Activated naive CD4-positive, alpha-beta T cell treated with anti-CD3 and anti-CD28 coated beads, Interleukin-2, amount 50 U/mL, for 24 hours (primary cell): ENCODE results near the gene DTL.

Source experiments
- H3K27ac Mint-ChIP-seq: one replicate; pipeline ENCODE4 v1.8.0; 2021; ENCODE audit warnings: mild to moderate bottlenecking, mixed read lengths
- H3K27me3 Mint-ChIP-seq: one replicate; pipeline ENCODE4 v1.8.0; 2021; ENCODE audit warnings: mixed read lengths
- H3K36me3 Mint-ChIP-seq: one replicate; pipeline ENCODE4 v1.8.0; 2021; ENCODE audit warnings: mixed read lengths
- H3K4me1 Mint-ChIP-seq: one replicate; pipeline ENCODE4 v1.8.0; 2021; ENCODE audit warnings: mixed read lengths
- H3K4me3 Mint-ChIP-seq: one replicate; pipeline ENCODE4 v1.8.0; 2021; ENCODE audit warnings: mild to moderate bottlenecking, mixed read lengths
- H3K9me3 Mint-ChIP-seq: one replicate; pipeline ENCODE4 v1.8.0; 2021; ENCODE audit warnings: mixed read lengths

Gene DTL

DNA sequence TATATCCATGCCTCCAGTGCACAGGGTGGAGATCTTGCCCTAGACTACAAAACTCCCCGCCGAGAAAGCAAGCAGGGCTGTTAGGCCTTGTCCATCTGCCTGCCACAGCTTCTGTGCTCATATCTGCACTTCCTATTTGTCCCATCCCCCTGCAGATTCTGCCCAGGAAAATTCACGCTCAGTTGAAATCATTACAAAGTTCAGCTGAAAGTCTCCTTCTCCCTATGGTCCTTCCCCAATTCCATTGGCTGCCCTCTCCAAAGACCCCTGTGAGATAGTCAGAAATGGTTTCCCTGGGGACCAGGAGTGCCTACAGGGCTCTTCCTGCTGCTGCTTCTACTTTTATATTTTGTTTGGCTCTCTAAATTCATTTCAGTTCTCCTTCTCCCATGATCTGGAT is 63.2 kb downstream of the DTL start:
- Mint-ChIP-seq H3K27ac (no peak overlapping the region), H3K36me3 (peaks cover 15% of the 10 kb centered on the region), H3K9me3 (peaks cover 10% of the 10 kb centered on the region), H3K4me1 (no peaks in the 10 kb centered on the region), H3K4me3 (no peak overlapping the region), H3K27me3 (no peaks in the 10 kb centered on the region)

DNA sequence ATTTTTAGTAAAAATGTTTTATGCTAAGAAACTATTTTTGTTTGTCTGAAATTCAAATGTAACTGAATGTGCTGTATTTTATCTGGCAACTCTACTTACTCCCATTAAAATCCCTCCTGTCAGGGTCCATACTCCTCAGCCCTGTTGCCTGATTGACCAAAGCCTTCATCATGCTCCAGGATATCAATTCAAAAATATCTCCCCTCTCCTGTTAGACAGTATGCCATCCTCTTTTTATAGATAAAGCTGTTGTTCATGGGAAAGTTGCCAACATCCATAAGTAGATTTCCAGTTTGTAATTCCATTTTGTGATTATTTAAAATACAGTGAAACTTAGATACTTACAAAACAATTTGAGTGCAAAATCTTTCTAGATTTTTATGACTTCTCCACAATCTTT is 65.7 kb downstream of the DTL start:
- peaks cover 11% of the 10 kb centered on the region for H3K36me3 Mint-ChIP-seq
- no peak overlapping the region for H3K4me3 Mint-ChIP-seq
- no peaks in the 10 kb centered on the region for H3K27me3 Mint-ChIP-seq
- H3K9me3 Mint-ChIP-seq, result peaks cover 3% of the 10 kb centered on the region
- no peak overlapping the region for H3K27ac Mint-ChIP-seq
- no peaks in the 10 kb centered on the region for H3K4me1 Mint-ChIP-seq

- Mint-ChIP-seq H3K4me3 (no peak overlapping the region), H3K9me3 (no peaks in the 10 kb centered on the region), H3K27ac (no peak overlapping the region), H3K36me3 (peaks cover 9% of the 10 kb centered on the region), H3K4me1 (no peaks in the 10 kb centered on the region), H3K27me3 (no peaks in the 10 kb centered on the region)
Observed at GRCh38 chr1:212101735-212102134, 66.2 kb downstream of the DTL start.

GRCh38 chr1:212104586-212105325 is 69.2 kb downstream of the DTL start:
- Mint-ChIP-seq H3K9me3 (no peaks in the 10 kb centered on the region), H3K36me3 (peaks cover 3% of the 10 kb centered on the region), H3K4me1 (peaks cover 10% of the 10 kb centered on the region), H3K4me3 (no peak overlapping the region), H3K27me3 (no peaks in the 10 kb centered on the region), H3K27ac (no peak overlapping the region)

GRCh38 chr1:212106286-212106792 is 70.8 kb downstream of the DTL start:
- no peak overlapping the region for H3K4me3 Mint-ChIP-seq
- H3K4me1 Mint-ChIP-seq, result peaks cover 10% of the 10 kb centered on the region
- no peaks in the 10 kb centered on the region for H3K9me3 Mint-ChIP-seq
- H3K36me3 Mint-ChIP-seq, result no peaks in the 10 kb centered on the region
- H3K27me3 Mint-ChIP-seq, result no peaks in the 10 kb centered on the region
- H3K27ac Mint-ChIP-seq, result no peak overlapping the region

- Mint-ChIP-seq H3K4me3 (no peak overlapping the region), H3K9me3 (no peaks in the 10 kb centered on the region), H3K36me3 (no peaks in the 10 kb centered on the region), H3K27me3 (no peaks in the 10 kb centered on the region), H3K27ac (no peak overlapping the region), H3K4me1 (peaks cover 10% of the 10 kb centered on the region)
Observed at GRCh38 chr1:212107481-212107880, 71.9 kb downstream of the DTL start.

- no peak overlapping the region for H3K4me3 Mint-ChIP-seq
- no peaks in the 10 kb centered on the region for H3K9me3 Mint-ChIP-seq
- peaks cover 10% of the 10 kb centered on the region for H3K4me1 Mint-ChIP-seq
- H3K27me3 Mint-ChIP-seq, result no peaks in the 10 kb centered on the region
- no peaks in the 10 kb centered on the region for H3K36me3 Mint-ChIP-seq
- H3K27ac Mint-ChIP-seq, result no peak overlapping the region
Observed at GRCh38 chr1:212108187-212108586, 72.6 kb downstream of the DTL start.

DNA sequence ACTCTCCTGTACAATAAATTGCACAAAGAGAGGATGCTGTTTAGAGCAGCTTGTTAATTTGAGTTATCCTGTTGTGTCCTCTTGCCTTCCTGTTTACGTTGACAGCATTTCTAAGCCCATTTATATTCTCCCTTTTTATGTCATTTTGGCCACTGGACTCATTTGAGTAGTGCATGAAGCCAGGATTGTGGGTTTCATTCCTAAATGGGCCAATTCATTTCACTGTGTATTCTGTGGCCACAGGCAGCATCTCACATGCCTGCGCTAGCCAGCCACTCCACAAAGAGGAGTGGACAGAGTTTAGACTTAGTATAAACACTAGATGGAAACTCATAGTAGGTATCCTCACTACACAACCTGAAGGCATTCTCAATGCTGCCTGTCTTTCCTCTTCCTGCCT is 73.4 kb downstream of the DTL start:
- Mint-ChIP-seq H3K27me3 (no peaks in the 10 kb centered on the region), H3K4me3 (no peak overlapping the region), H3K36me3 (no peaks in the 10 kb centered on the region), H3K9me3 (no peaks in the 10 kb centered on the region), H3K27ac (no peak overlapping the region), H3K4me1 (peaks cover 10% of the 10 kb centered on the region)

- H3K27ac Mint-ChIP-seq, result no peak overlapping the region
- H3K9me3 Mint-ChIP-seq, result no peaks in the 10 kb centered on the region
Observed at GRCh38 chr1:212109728-212110127, 74.2 kb downstream of the DTL start.

DNA sequence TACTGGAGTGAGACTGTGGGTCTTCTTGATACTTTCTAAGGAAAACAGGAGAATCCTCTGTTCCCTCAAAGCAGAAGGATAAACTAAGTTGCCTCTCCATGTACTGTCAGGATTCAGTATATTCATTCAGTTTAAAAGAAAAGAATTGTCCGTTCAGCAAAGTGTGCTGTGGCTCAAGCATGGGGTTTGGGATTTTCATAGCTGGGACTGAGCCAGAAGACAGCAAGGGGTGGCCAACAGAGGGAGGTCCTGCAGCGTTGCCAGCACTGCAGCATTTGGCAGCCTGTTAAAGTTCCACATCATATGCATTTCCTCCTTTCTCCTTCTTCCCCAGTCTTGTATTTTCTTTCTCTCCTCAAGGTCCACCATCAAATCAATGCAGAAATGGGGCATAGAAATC is 75.1 kb downstream of the DTL start:
- Mint-ChIP-seq H3K4me1 (peaks cover 10% of the 10 kb centered on the region), H3K4me3 (no peak overlapping the region), H3K27me3 (no peaks in the 10 kb centered on the region), H3K9me3 (no peaks in the 10 kb centered on the region), H3K36me3 (no peaks in the 10 kb centered on the region), H3K27ac (no peak overlapping the region)

More at GRCh38 chr1:212109728-212110127, 74.2 kb downstream of the DTL start:
- Mint-ChIP-seq H3K27me3 (no peaks in the 10 kb centered on the region), H3K4me3 (no peak overlapping the region), H3K36me3 (no peaks in the 10 kb centered on the region), H3K4me1 (peaks cover 10% of the 10 kb centered on the region)

- no peak overlapping the region for H3K4me3 Mint-ChIP-seq
- no peaks in the 10 kb centered on the region for H3K36me3 Mint-ChIP-seq
- no peaks in the 10 kb centered on the region for H3K9me3 Mint-ChIP-seq
- H3K4me1 Mint-ChIP-seq, result peaks cover 10% of the 10 kb centered on the region
- no peak overlapping the region for H3K27ac Mint-ChIP-seq
- H3K27me3 Mint-ChIP-seq, result no peaks in the 10 kb centered on the region
Observed at GRCh38 chr1:212111536-212111935, 76.0 kb downstream of the DTL start.

GRCh38 chr1:212113706-212114105 is 78.2 kb downstream of the DTL start:
- H3K4me1 Mint-ChIP-seq, result no peaks in the 10 kb centered on the region
- no peaks in the 10 kb centered on the region for H3K36me3 Mint-ChIP-seq
- H3K27me3 Mint-ChIP-seq, result no peaks in the 10 kb centered on the region
- H3K27ac Mint-ChIP-seq, result no peak overlapping the region
- no peak overlapping the region for H3K4me3 Mint-ChIP-seq
- no peaks in the 10 kb centered on the region for H3K9me3 Mint-ChIP-seq

DNA sequence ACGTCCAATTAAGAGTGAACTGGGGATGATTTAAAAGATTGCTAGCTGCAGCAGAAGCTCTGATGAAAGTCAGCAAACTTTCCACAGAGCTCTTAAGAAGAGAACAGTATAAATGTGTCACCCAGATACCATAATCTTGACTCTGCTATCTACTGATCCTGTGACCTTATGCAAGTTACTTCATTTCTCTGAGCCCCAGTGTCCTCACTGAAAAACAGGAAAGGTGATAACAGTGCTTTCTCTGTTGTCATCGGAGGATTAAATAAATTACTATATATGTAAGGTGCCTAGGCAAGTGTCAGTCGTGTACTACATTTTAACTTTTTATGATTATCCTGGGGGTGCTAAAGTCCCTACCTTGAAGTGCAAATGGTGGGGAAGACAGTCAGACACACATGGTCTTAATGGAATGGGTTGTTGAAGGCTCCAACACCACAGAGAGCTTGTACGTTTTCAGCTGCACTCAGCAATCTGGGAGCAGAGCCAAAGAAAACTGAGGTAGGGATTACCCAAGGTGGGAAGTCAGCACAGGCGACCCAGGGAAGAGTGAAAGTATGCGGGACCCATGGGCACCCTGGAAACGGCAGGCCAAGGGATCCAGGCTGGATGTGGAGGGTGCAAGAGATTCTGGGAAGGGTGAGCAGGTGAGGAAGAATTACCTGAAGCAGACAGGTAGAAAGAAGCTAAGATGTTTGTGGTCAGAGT is 82.8 kb downstream of the DTL start:
- H3K4me3 Mint-ChIP-seq, result no peak overlapping the region
- no peaks in the 10 kb centered on the region for H3K4me1 Mint-ChIP-seq
- no peaks in the 10 kb centered on the region for H3K9me3 Mint-ChIP-seq
- H3K36me3 Mint-ChIP-seq, result no peaks in the 10 kb centered on the region
- H3K27me3 Mint-ChIP-seq, result no peaks in the 10 kb centered on the region
- H3K27ac Mint-ChIP-seq, result no peak overlapping the region

DNA sequence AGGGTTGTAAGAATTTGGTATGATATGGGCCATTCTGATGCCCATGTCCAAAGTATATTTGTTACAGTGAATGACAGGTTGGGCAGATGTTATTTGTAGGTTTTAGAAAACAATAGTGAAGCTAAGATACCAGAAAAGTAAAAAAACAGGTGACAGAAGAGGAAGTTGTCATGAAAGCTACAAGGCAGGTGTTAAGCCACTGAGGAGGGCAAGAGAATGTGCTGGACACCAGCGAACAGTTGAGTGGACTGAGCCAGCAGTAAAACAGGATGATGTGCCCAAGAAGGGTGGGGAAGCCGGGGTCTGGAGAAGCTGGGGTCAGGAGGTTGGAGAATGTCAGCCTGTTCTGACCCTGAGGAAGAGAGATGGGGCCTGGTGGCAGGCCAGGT is 83.3 kb downstream of the DTL start:
- H3K9me3 Mint-ChIP-seq, result no peaks in the 10 kb centered on the region
- no peak overlapping the region for H3K4me3 Mint-ChIP-seq
- no peaks in the 10 kb centered on the region for H3K27me3 Mint-ChIP-seq
- H3K36me3 Mint-ChIP-seq, result no peaks in the 10 kb centered on the region
- H3K4me1 Mint-ChIP-seq, result no peaks in the 10 kb centered on the region
- H3K27ac Mint-ChIP-seq, result no peak overlapping the region

GRCh38 chr1:212119397-212119837 is 83.9 kb downstream of the DTL start:
- Mint-ChIP-seq H3K27me3 (no peaks in the 10 kb centered on the region), H3K4me1 (no peaks in the 10 kb centered on the region), H3K36me3 (no peaks in the 10 kb centered on the region), H3K4me3 (no peak overlapping the region), H3K27ac (no peak overlapping the region), H3K9me3 (no peaks in the 10 kb centered on the region)

GRCh38 chr1:212119863-212120262 is 84.3 kb downstream of the DTL start:
- Mint-ChIP-seq H3K36me3 (no peaks in the 10 kb centered on the region), H3K27ac (no peak overlapping the region), H3K9me3 (no peaks in the 10 kb centered on the region), H3K4me3 (no peak overlapping the region), H3K27me3 (no peaks in the 10 kb centered on the region), H3K4me1 (peaks cover under 1% of the 10 kb centered on the region)
